Kidney (tissue), 14 donors: ENCODE data around the gene SUGCT. TPM values are rescaled to one million over a fixed set of nuclear protein-coding genes. Genes with fewer than 3 reads are reported as not detected.

Source experiments
- DNase-seq, 5 donors: peaks; one replicate each; pipeline ENCODE4 v3.0.0-alpha.2; 2013 to 2020
- FAIRE-seq: peaks from 2 replicates; lab custom pipeline; 2012; peaks lifted over from hg19 to GRCh38; lab: Jason Lieb, UNC
- H3K27ac ChIP-seq, 2 donors: one replicate each; pipeline ENCODE4 v1.7.0; 2013; ENCODE audit warnings: low read depth in 2 of 2, low read length in 2 of 2, inconsistent platforms in 1 of 2
- H3K27me3 ChIP-seq: one replicate; pipeline ENCODE4 v1.7.1; 2013; ENCODE audit warnings: low read length, inconsistent platforms; ENCODE audit not compliant: control insufficient read depth, insufficient read depth
- H3K36me3 ChIP-seq, 3 donors: one replicate each; pipeline versions ENCODE4 v1.7.0 to v1.7.1; 2013; ENCODE audit warnings: low read length in 3 of 3, control low read depth in 1 of 3, inconsistent platforms in 1 of 3; ENCODE audit not compliant: insufficient read depth in 3 of 3, control insufficient read depth in 2 of 3
- H3K4me1 ChIP-seq, 3 donors: one replicate each; pipeline versions ENCODE4 v1.7.0 to v1.7.1; 2013; ENCODE audit warnings: low read length in 3 of 3, inconsistent platforms in 1 of 3, low read depth in 1 of 3; ENCODE audit not compliant: control insufficient read depth in 2 of 3, insufficient read depth in 2 of 3
- H3K4me3 ChIP-seq, 3 donors: one replicate each; pipeline versions ENCODE4 v1.7.0 to v1.8.1; 2013; ENCODE audit warnings: low read length in 3 of 3, control low read depth in 1 of 3, inconsistent platforms in 1 of 3
- H3K9ac ChIP-seq, 3 donors: one replicate each; pipeline versions ENCODE4 v1.7.0 to v1.7.1; 2013; ENCODE audit warnings: low read length in 3 of 3, control low read depth in 1 of 3, inconsistent platforms in 1 of 3
- H3K9me3 ChIP-seq, 3 donors: one replicate each; pipeline versions ENCODE4 v1.7.0 to v1.7.1; 2013; ENCODE audit warnings: low read length in 3 of 3, control low read depth in 1 of 3, inconsistent platforms in 1 of 3; ENCODE audit not compliant: control insufficient read depth in 2 of 3, insufficient read depth in 1 of 3
- CTCF ChIP-seq: IDR thresholded peaks from 3 replicates; pipeline ENCODE4 v1.5.1; 2012; ENCODE audit warnings: mild to moderate bottlenecking, moderate library complexity, borderline replicate concordance; ENCODE audit not compliant: insufficient read depth; ENCODE audit errors: extremely low read depth
- intact Hi-C: fragments of 100-400 bp; cut with DNase I; formaldehyde crosslinking; loops from one replicate; pipeline ENCODE4 v1.11.1; 2022
- polyA plus RNA-seq: library from polyadenylated mRNA; stranded (reverse); fragments of 350-450 nt; fragmentation: Illumina TruSeq; extraction: RNeasy Lipid Tissue Mini Kit (QIAGEN cat#74804); gene quantifications from one replicate; pipeline ENCODE4 v1.2.3, GENCODE V29; 2014; ENCODE audit warnings: low read depth, low replicate concordance; ENCODE audit not compliant: insufficient read depth
- total RNA-seq: library from RNA; stranded (reverse); fragmentation: NEBNext Ultra II Directional; extraction: Animal tissue kit (Norgen Biotek cat#: 25700); gene quantifications from one replicate; pipeline ENCODE4 v1.2.1, GENCODE V29; 2021
- donor health status: control.
- donor health status: control.
- donor health status: control.
- donor health status: control.
- donor health status: control.
- donor health status: DM: yes; HTN: yes; CAD: no.
- donor health status: Normal renal cell carcinoma (clear cell type).

The SUGCT gene
- total and polyA plus RNA-seq, 2 donors from 2014 or later = 7.6 to 45.1 TPM

- no peaks in the 10 kb centered on the region for H3K9me3 ChIP-seq
- FAIRE-seq = no peak
- H3K9ac ChIP-seq = no peak overlapping the region
These were observed 566.0 kb downstream of the SUGCT start for GRCh38 chr7:40700653-40701421.

GRCh38 chr7:40701836-40702551 is 567.2 kb downstream of the SUGCT start:
- H3K27ac ChIP-seq = no peak overlapping the region

More at GRCh38 chr7:40700653-40701421, 566.0 kb downstream of the SUGCT start:
- no peaks in the 10 kb centered on the region for H3K36me3 ChIP-seq
- no peak for DNase-seq
- H3K4me1 ChIP-seq = no peaks in the 10 kb centered on the region
- intact Hi-C loops = no loop called here
- no peaks in the 10 kb centered on the region for H3K27me3 ChIP-seq
- H3K4me3 ChIP-seq = no peak overlapping the region
- H3K27ac ChIP-seq = no peak overlapping the region
- no peak for TF ChIP-seq CTCF

GRCh38 chr7:40704172-40704571 is 569.4 kb downstream of the SUGCT start:
- Histone ChIP-seq H3K4me1 (no peaks in the 10 kb centered on the region), H3K9me3 (no peaks in the 10 kb centered on the region), H3K9ac (no peak overlapping the region), H3K27ac (no peak overlapping the region), H3K4me3 (no peak overlapping the region), H3K27me3 (no peaks in the 10 kb centered on the region), H3K36me3 (no peaks in the 10 kb centered on the region)
- FAIRE-seq (no peak), DNase-seq (no peak)
- no peak for TF ChIP-seq CTCF
- intact Hi-C loops = no loop called here

More at GRCh38 chr7:40701836-40702551, 567.2 kb downstream of the SUGCT start:
- FAIRE-seq = no peak
- Histone ChIP-seq H3K4me1 (no peaks in the 10 kb centered on the region), H3K36me3 (no peaks in the 10 kb centered on the region), H3K27me3 (no peaks in the 10 kb centered on the region), H3K4me3 (no peak overlapping the region), H3K9ac (no peak overlapping the region), H3K9me3 (no peaks in the 10 kb centered on the region)
- DNase-seq = no peak
- TF ChIP-seq CTCF = no peak
- intact Hi-C loops = no loop called here
